GM12878 (cell line): ENCODE data around the gene C1QB. TPM values are rescaled to one million over a fixed set of nuclear protein-coding genes. Genes with fewer than 3 reads are reported as not detected.

Experiments
- ATAC-seq: fragments of 200-7000 bp; cut with Tn5 transposase; 3 replicates; pipeline ENCODE4 v1.9.1; 2020; ENCODE audit warnings: mild to moderate bottlenecking, moderate library complexity
- BruUV-seq: library from RNA; stranded (reverse); fragments of 400-500 nt; replicated peaks from 2 replicates; lab custom pipeline; 2021; lab: Mats Ljungman, UMichigan
- CTCF ChIA-PET: fragments of 300-600 bp; sonication (Branson Sonifier 250); formaldehyde crosslinking; extraction: SDS; loops from one replicate; lab custom pipeline; 2021; ENCODE audit warnings: inconsistent platforms; lab: Yijun Ruan, JAX
- POLR2A ChIA-PET: fragments of 350-600 bp; formaldehyde crosslinking; extraction: SDS; loops from one replicate; lab custom pipeline; 2021; ENCODE audit warnings: inconsistent platforms; lab: Charles Lee
- RAD21 ChIA-PET: fragments of 300-600 bp; sonication (Branson Sonifier 250); formaldehyde crosslinking; loops from one replicate; lab custom pipeline; 2023; ENCODE audit warnings: antibody characterized with exemption; ENCODE audit not compliant: unreplicated experiment; lab: Charles Lee
- SMC1A ChIA-PET: fragments of 300-600 bp; sonication (Branson Sonifier 250); formaldehyde crosslinking; loops from one replicate; lab custom pipeline; 2023; ENCODE audit not compliant: unreplicated experiment, uncharacterized antibody; lab: Charles Lee
- DNase-seq: peaks from one replicate; pipeline ENCODE4 v3.0.0-alpha.2; 2011; ENCODE audit warnings: low read depth, low spot score
- FAIRE-seq: peaks from 3 replicates; lab custom pipeline; 2011; peaks lifted over from hg19 to GRCh38; lab: Jason Lieb, UNC
- H2AFZ ChIP-seq: 2 replicates; pipeline ENCODE4 v1.6.0; 2011; ENCODE audit warnings: low read depth, low read length, control low read depth; ENCODE audit not compliant: control insufficient read depth
- H3K27ac ChIP-seq: 2 replicates; pipeline ENCODE4 v1.5.1; 2011; ENCODE audit warnings: control low read depth; ENCODE audit not compliant: control insufficient read depth, insufficient read depth
- H3K27me3 ChIP-seq, 2 experiments: replicated peaks in 1 of 2; 2 replicates each; pipeline versions ENCODE4 v1.6.0 to v1.6.1; 2011; ENCODE audit warnings: low read length in 1 of 2; ENCODE audit not compliant: control insufficient read depth in 2 of 2, insufficient read depth in 2 of 2
- H3K36me3 ChIP-seq, 2 experiments: 2 replicates each; pipeline ENCODE4 v1.5.1; 2011; ENCODE audit warnings: low read length in 1 of 2; ENCODE audit not compliant: control insufficient read depth in 2 of 2, insufficient read depth in 2 of 2
- H3K4me1 ChIP-seq: 2 replicates; pipeline ENCODE4 v1.6.1; 2011; ENCODE audit warnings: mild to moderate bottlenecking, low read length, moderate library complexity, mixed read lengths; ENCODE audit not compliant: control insufficient read depth, insufficient read depth
- H3K4me2 ChIP-seq: 2 replicates; pipeline ENCODE4 v1.6.0; 2011; ENCODE audit warnings: control low read depth; ENCODE audit not compliant: control insufficient read depth, insufficient read depth
- H3K4me3 ChIP-seq: fragments of 200-600 bp; sonication (generic); 2 replicates; pipeline ENCODE4 v1.5.1; 2016
- H3K79me2 ChIP-seq: 2 replicates; pipeline ENCODE4 v1.6.0; 2011; ENCODE audit warnings: low read length; ENCODE audit not compliant: control insufficient read depth, insufficient read depth
- H3K9ac ChIP-seq: 2 replicates; pipeline ENCODE4 v1.8.0; 2011; ENCODE audit warnings: low read length, control low read depth, mixed read lengths; ENCODE audit not compliant: control insufficient read depth, insufficient read depth
- H3K9me3 ChIP-seq: replicated peaks from 3 replicates; pipeline ENCODE4 v1.5.1; 2011; ENCODE audit warnings: mild to moderate bottlenecking, low read length; ENCODE audit not compliant: control insufficient read depth, insufficient read depth
- H4K20me1 ChIP-seq: 2 replicates; pipeline ENCODE4 v1.6.0; 2011; ENCODE audit not compliant: control insufficient read depth, insufficient read depth
- BHLHE40 ChIP-seq, 2 experiments: fragments of 450-650 bp in 1 of 2; IDR thresholded peaks; 2 replicates each; pipeline ENCODE4 v1.6.1; 2011 to 2017; ENCODE audit warnings: low read depth in 2 of 2, borderline replicate concordance in 1 of 2, improper control_type of control experiment in 1 of 2, low read length in 1 of 2, mild to moderate bottlenecking in 1 of 2
- CTCF ChIP-seq, 3 experiments: IDR thresholded peaks in 2 of 3; conservative IDR thresholded peaks in 1 of 3; 2 replicates each; pipeline ENCODE4 v1.5.1; 2011; ENCODE audit warnings: low read depth in 3 of 3, low read length in 3 of 3, mild to moderate bottlenecking in 3 of 3, control low read depth in 2 of 3, moderate library complexity in 2 of 3, inconsistent platforms in 1 of 3, mixed read lengths in 1 of 3; ENCODE audit not compliant: control insufficient read depth in 2 of 3, insufficient read depth in 1 of 3; ENCODE audit errors: extremely low read depth in 1 of 3
- KDM1A ChIP-seq: fragments of 200-600 bp; sonication (generic); IDR thresholded peaks from 2 replicates; pipeline ENCODE4 v1.6.1; 2016; ENCODE audit warnings: borderline replicate concordance
- MAX ChIP-seq: IDR thresholded peaks from 2 replicates; pipeline ENCODE4 v1.6.1; 2012; ENCODE audit warnings: low read depth, low read length, improper control_type of control experiment
- MYC ChIP-seq: IDR thresholded peaks from 2 replicates; pipeline ENCODE4 v1.6.1; 2011; ENCODE audit warnings: mild to moderate bottlenecking, low read length, moderate library complexity, inconsistent platforms; ENCODE audit not compliant: insufficient read depth, insufficient replicate concordance, insufficient read length, severe bottlenecking
- POLR2AphosphoS2 ChIP-seq: IDR thresholded peaks from 2 replicates; pipeline ENCODE4 v1.6.1; 2011; ENCODE audit warnings: low read depth, mild to moderate bottlenecking, low read length, improper control_type of control experiment, moderate library complexity
- RFX5 ChIP-seq: IDR thresholded peaks from 2 replicates; pipeline ENCODE4 v1.6.1; 2011; ENCODE audit warnings: low read depth, low read length, improper control_type of control experiment
- TCF12 ChIP-seq: IDR thresholded peaks from 2 replicates; pipeline ENCODE4 v1.6.1; 2011; ENCODE audit warnings: low read depth, mild to moderate bottlenecking, low read length
- TCF7 ChIP-seq: IDR thresholded peaks from 2 replicates; pipeline ENCODE4 v1.6.1; 2014; ENCODE audit warnings: antibody characterized with exemption, borderline replicate concordance
- in situ Hi-C: fragments of 300-500 bp; cut with MboI; formaldehyde crosslinking; loops from 9 replicates; pipeline ENCODE4 v1.14.3; 2018; ENCODE audit warnings: mixed read lengths
- intact Hi-C: fragments of 100-400 bp; cut with micrococcal nuclease; formaldehyde crosslinking; loops from one replicate; pipeline ENCODE4 v1.14.2; 2022; ENCODE audit not compliant: unreplicated experiment
- polyA plus RNA-seq, 11 experiments: library from polyadenylated mRNA; depleted of rRNA in 4 of 11; unstranded in 6 of 11; stranded (reverse) in 5 of 11; fragments of >200 nt; fragmentation: Nextera tagmentation in 4 of 11; fragmentation: Illumina TruSeq in 1 of 11; extraction: Ambion mirVana in 4 of 11; extraction: Trizol in 1 of 11; gene quantifications; 1 replicate in 1 of 11; 2 replicates in 10 of 11; pipeline versions ENCODE4 v1.2.1 to v1.2.3, GENCODE V29; 2011 to 2016; ENCODE audit warnings: inconsistent platforms in 2 of 11, missing spikeins in 2 of 11, low read depth in 1 of 11
- total RNA-seq, 4 experiments: library from RNA; depleted of rRNA in 3 of 4; stranded (reverse); fragments of >200 nt in 3 of 4; fragmentation: Illumina TruSeq in 1 of 4; extraction: Trizol in 1 of 4; gene quantifications; 2 replicates each; pipeline versions ENCODE4 v1.2.1 to v1.2.3, GENCODE V29; 2013 to 2021

The C1QB gene
- total and polyA plus RNA-seq, 10 of the 15 experiments (the other 5 are each of a cell fraction or from before 2014, with no cell fraction given), result 0.62 TPM; not detected in 9

DNA sequence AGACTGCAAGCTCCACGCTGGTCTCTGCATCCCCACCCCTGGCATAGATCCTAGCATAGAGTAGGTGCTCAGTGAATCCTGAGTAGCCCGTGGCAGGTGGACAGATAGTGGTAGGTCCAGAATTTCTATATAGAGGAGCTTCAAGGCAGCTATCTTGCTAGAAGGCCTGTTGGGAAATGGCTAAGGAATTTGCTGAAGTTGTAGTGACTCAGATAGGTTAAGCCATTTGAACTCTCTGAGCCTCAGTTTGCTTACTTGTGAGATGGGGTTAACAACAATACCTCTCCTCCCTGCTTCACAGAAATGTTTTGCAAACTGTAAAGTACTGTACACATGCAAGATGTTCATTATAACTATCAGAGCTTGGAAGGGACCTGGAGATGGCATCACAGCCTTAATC, 34.2 kb downstream of the C1QB start (continued):
- TF ChIP-seq MYC (no peak), MAX (no peak), KDM1A (no peak), CTCF (IDR thresholded peaks at IDR 0.05 in 2 of 3, conservative IDR thresholded peaks at IDR 0.05 in 1 of 3; ENCODE audit: control insufficient read depth in 2 of 3, extremely low read depth in 1 of 3, insufficient read depth in 1 of 3, low read depth in 3 of 3, low read length in 3 of 3) (no peak)

DNA sequence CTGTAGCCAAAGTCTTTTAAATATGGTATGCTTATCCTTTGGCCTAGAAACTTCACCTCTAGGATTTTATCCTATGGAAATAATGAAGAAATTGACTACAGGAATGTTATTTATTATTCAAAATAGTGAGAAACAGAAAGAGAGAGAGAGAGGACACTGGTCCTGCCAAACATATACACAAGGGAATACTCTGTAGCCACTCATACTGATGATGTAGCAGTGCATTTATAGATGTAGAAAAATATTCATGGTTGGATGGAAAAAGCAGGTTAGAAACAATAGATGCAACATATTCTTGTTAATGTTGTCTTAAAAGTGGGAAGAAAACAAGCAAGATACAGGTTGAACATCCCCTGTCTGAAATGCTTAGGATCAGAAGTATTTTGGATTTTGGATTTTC, 35.4 kb downstream of the C1QB start:
- Histone ChIP-seq H3K27me3 (peaks cover 1 to 3% of the 10 kb centered on the region in 2 experiments; a peak in 2 of 4 replicates), H3K4me1 (no peaks in the 10 kb centered on the region), H2AFZ (no peak overlapping the region), H3K79me2 (no peaks in the 10 kb centered on the region), H3K36me3 (no peaks in the 10 kb centered on the region), H4K20me1 (no peaks in the 10 kb centered on the region), H3K9ac (no peak overlapping the region), H3K9me3 (no peaks in the 10 kb centered on the region), H3K4me2 (no peak overlapping the region), H3K27ac (no peak overlapping the region), H3K4me3 (no peak overlapping the region)
- ChIA-PET CTCF (interaction anchor here (0.6 to 1.7 kb wide), 3 partner anchors 16 to 275 kb away, joined by 3 to 7 read pairs (median 3); no protein-coding TSS in a partner anchor), RAD21 (no interaction called here), SMC1A (no interaction called here), POLR2A (no interaction called here)
- in situ Hi-C loops (no loop called here), intact Hi-C loops (no loop called here)
- FAIRE-seq, result no peak
- TF ChIP-seq BHLHE40 (IDR thresholded peaks at IDR 0.05; ENCODE audit: borderline replicate concordance in 1 of 2, low read depth in 2 of 2, low read length in 1 of 2) (no peak), TCF12 (no peak), RFX5 (no peak), TCF7 (no peak), POLR2AphosphoS2 (no peak)
- BruUV-seq, result no TSS peak
- no peak for DNase-seq
- ATAC-seq, result no peak
